HL-60/S4 treated with phorbol 12-myristate 13-acetate at 8.2 ng/mL for 4 days and 3 days (cell line): ENCODE measurements around the gene LAIR1.
"Not testable (repeated sequence)": the region's sequence is repeated elsewhere in the genome, so short reads cannot be mapped to it uniquely, and the experiment has no call there.

Source experiments
- in situ Hi-C: fragments of 300-500 bp; cut with MboI; formaldehyde crosslinking; loops from 2 replicates; pipeline ENCODE4 v1.15.0; 2022; ENCODE audit warnings: low sequenced_read_pairs

The LAIR1 gene

GRCh38 chr19:54364775-54365257, at the start of gene LAIR1:
LAIR1 (minus strand) TSS chr19:54364931; CDS start chr19:54364804, 127 bp downstream.
- in situ Hi-C loops: no loop called here

- in situ Hi-C loops: no loop called here
Observed at GRCh38 chr19:54414156-54414555, 49.4 kb upstream of the LAIR1 start.

- in situ Hi-C loops: no loop called here
Observed at GRCh38 chr19:54412877-54413276, 48.1 kb upstream of the LAIR1 start.

GRCh38 chr19:54411033-54411432, 46.3 kb upstream of the LAIR1 start:
- in situ Hi-C loops: no loop called here

GRCh38 chr19:54408456-54409026, 43.8 kb upstream of the LAIR1 start:
- in situ Hi-C loops: no loop called here

- in situ Hi-C loops: no loop called here
Observed at GRCh38 chr19:54407780-54408179, 43.0 kb upstream of the LAIR1 start.

- in situ Hi-C loops: no loop called here
Observed at GRCh38 chr19:54405628-54406027, 40.9 kb upstream of the LAIR1 start.

- in situ Hi-C loops: no loop called here
Observed at GRCh38 chr19:54403054-54403453, 38.3 kb upstream of the LAIR1 start.

GRCh38 chr19:54400913-54401312, 36.2 kb upstream of the LAIR1 start:
- in situ Hi-C loops: no loop called here

- in situ Hi-C loops: no loop called here
Observed at GRCh38 chr19:54399189-54399588, 34.5 kb upstream of the LAIR1 start.

- in situ Hi-C loops: no loop called here
Observed at GRCh38 chr19:54395685-54396084, 31.0 kb upstream of the LAIR1 start.

- in situ Hi-C loops: no loop called here
Observed at GRCh38 chr19:54393381-54393780, 28.6 kb upstream of the LAIR1 start.

- in situ Hi-C loops: no loop called here
Observed at GRCh38 chr19:54392105-54392504, 27.4 kb upstream of the LAIR1 start.

- in situ Hi-C loops: no loop called here
Observed at GRCh38 chr19:54391589-54392061, 26.9 kb upstream of the LAIR1 start.

- in situ Hi-C loops: no loop called here
Observed at GRCh38 chr19:54390942-54391577, 26.3 kb upstream of the LAIR1 start.

GRCh38 chr19:54389553-54389952, 24.8 kb upstream of the LAIR1 start:
- in situ Hi-C loops: no loop called here

- in situ Hi-C loops: no loop called here
Observed at GRCh38 chr19:54388802-54389139, 24.0 kb upstream of the LAIR1 start.

- in situ Hi-C loops: no loop called here
Observed at GRCh38 chr19:54387991-54388801, 23.5 kb upstream of the LAIR1 start.

GRCh38 chr19:54383330-54383729, 18.6 kb upstream of the LAIR1 start:
- in situ Hi-C loops: no loop called here

GRCh38 chr19:54382041-54382440, 17.3 kb upstream of the LAIR1 start:
- in situ Hi-C loops: not testable (repeated sequence)

- in situ Hi-C loops: no loop called here
Observed at GRCh38 chr19:54380897-54381296, 16.2 kb upstream of the LAIR1 start.

- in situ Hi-C loops: no loop called here
Observed at GRCh38 chr19:54379187-54379678, 14.5 kb upstream of the LAIR1 start.
